ENCODE data around the gene HAPLN3. TPM values are rescaled to one million over a fixed set of nuclear protein-coding genes. Genes with fewer than 3 reads are reported as not detected.

HAPLN3 gene
- total RNA-seq, 1 donor from 2014 or later = 5.2 TPM

DNA sequence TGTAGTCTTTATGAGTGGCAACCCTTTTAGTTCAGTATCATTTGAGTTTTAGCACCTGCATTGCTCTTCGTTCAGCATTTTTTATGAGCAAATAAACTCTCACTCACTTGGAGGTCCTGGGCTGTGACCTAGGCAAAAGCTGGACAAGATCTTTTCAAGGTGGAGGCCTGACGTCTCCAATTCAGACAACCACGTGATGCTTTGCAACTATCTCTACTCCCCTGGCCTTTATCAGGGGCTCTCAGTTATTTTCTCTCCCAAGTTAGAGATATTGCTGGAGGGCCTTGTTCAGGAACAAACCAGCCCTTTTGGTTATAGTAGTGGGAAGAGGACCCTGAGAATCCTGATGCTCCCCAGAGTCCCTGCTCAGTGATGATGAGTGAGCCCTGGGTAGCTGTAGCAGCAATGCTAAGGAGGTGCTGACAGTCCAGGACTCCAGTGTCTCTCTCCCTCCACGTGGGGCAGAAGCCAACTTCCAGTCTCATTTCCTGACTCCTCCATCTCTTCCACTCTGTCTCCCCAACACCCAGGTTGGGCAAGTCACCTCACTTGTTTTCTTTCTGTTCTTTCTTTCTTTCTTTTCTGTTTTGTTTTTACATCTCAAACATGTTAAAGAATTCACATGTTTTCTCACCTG, 30.4 kb downstream of the HAPLN3 start:
- no peak for DNase-seq (ENCODE audit: low spot score)

DNA sequence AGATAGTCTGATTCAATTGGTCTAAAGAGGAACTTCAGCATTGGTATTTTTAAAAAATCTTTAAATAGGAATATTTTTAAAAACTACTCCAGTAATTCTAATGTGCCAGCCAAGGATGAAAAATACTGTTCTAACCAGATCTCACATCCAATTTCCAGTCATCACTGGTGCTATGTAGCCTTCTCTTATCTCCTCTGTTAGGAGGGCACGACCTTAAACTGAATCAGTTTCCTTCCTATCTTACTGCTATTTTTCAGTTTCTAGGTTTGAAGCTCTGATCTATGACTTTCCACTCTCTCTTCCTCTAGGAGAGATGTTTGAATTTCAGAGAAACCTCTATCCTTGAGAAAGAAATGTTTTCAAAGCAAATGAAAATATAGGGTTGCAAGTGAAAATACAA, 31.9 kb downstream of the HAPLN3 start:
- DNase-seq (ENCODE audit: low spot score) = no peak

DNA sequence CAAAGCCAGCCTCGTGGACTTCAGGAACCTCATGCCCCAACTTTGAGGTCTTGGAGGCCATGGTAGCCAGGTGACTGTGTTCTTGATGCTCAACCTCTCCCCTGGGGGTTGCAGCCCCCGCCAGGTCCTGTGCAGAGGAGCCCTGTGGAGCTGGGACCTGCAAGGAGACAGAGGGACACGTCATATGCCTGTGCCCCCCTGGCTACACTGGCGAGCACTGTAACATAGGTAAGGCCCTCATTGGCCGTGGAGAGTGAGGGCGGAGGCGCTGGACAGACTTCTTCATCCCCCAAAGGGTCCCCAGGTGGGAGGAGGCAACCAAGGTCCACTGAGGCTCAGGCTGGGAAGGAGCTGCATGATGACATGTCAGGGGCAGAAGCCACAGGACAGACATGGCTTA, 35.1 kb downstream of the HAPLN3 start:
- no peak for DNase-seq (ENCODE audit: low spot score)

DNA sequence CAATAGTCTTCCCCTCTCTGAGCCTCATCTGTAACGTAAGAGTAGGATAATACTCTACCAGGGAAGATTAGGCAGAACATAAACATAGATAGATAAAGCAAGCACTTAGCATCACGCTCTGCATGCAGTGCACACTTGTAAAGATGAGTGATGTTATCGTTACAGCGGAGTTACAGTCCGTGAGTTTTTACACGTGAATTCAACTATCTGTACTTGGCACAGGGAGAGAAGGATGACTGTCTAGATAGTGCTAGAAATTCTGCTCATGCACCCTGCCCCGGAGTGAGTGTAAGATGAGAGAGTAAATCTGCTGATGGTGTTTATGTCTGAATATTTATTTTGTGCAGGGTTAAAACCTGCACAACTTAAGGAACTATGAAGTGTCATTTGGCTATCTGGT, 35.8 kb downstream of the HAPLN3 start:
- DNase-seq (ENCODE audit: low spot score) = no peak

DNA sequence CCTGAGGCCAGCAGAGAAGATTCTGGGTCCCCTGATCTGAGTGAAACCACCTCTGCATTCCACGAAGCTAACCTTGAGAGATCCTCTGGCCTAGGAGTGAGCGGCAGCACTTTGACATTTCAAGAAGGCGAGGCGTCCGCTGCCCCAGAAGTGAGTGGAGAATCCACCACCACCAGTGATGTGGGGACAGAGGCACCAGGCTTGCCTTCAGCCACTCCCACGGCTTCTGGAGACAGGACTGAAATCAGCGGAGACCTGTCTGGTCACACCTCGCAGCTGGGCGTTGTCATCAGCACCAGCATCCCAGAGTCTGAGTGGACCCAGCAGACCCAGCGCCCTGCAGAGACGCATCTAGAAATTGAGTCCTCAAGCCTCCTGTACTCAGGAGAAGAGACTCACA, 36.4 kb downstream of the HAPLN3 start:
- no peak for DNase-seq (ENCODE audit: low spot score)

DNA sequence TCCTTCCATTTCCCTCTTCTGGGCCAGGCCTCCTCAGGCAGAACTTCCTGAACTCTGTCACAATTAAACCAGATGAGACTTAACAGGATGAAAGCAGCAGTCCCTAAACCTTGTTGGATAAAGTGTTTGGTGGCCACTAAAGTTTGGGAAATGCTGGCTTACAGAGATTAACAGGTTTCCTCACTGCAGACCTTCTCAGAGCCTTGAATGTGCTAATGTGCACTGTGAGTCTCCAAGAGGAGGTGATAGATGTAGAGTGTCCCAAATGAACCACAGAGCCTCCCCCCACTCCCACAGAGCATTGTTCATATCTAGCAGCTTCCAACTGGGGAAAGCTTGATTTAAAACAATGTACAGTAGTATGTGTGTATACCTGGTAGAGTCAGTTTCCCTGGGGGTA, 42.9 kb downstream of the HAPLN3 start:
- DNase-seq (ENCODE audit: low spot score) = no peak

DNA sequence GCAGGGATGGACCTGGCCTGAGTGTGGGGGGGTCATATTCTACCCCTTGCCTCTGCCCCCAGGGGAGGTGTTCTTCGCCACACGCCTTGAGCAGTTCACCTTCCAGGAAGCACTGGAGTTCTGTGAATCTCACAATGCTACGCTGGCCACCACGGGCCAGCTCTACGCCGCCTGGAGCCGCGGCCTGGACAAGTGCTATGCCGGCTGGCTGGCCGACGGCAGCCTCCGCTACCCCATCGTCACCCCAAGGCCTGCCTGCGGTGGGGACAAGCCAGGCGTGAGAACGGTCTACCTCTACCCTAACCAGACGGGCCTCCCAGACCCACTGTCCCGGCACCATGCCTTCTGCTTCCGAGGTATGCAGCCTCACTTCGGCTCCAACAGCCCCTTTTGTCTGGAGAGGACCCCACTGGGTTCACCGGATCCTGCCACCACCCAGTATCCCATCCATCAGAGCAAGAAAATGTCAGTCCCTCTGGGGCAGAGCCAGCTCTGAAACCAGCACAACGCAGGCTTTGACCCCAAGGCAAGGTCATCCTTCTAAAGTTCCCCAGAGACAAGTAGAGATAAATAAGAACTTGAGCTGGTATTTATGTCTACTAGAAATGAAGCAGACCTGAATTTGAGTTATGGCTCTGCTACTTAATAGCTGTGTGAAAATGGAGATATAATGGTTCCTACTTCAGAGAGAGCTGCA, 45.8 kb downstream of the HAPLN3 start:
- DNase-seq (ENCODE audit: low spot score) = no peak

DNA sequence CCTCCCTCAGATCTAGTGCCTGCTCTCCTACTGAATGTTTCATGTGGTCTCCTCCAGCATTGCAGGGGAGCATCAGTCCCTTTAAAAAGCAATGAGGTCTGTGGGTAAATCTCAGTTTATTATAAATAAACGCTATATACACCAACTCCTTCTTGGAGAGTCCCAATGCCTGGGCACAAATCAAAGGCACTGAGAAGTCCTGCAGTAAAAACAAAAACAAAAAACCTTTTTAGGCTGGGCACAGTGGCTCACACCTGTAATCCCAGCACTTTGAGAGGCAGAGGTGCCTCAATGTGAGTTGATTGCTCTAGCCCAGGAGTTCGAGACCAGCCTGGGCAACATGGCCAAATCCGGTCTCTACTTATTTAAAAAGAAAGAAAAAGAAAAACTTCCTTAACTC, 47.1 kb downstream of the HAPLN3 start:
- DNase-seq (ENCODE audit: low spot score) = no peak

DNA sequence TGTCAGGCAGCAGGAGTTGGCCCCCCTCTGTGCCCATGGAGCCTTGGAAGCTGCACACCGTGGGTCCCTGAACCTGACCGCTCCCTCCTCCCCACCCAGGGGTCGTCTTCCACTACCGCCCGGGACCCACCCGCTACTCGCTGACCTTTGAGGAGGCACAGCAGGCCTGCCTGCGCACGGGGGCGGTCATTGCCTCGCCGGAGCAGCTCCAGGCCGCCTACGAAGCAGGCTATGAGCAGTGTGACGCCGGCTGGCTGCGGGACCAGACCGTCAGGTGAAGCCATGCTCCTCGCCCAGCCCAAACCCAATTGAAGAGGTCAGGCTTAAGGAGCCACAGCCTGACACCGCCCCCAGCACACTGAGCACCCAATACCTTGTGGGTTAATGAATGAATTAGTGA, 48.2 kb downstream of the HAPLN3 start:
- DNase-seq (ENCODE audit: low spot score) = no peak

DNA sequence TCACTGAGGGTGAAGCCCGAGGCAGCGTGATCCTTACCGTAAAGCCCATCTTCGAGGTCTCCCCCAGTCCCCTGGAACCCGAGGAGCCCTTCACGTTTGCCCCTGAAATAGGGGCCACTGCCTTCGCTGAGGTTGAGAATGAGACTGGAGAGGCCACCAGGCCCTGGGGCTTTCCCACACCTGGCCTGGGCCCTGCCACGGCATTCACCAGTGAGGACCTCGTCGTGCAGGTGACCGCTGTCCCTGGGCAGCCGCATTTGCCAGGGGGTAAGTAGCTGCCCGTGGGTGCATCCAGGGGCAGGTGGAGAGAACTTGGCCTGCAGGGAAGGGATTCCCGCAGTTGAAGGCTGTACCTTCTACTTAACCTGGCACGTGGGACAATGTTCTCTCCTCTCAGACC, 49.7 kb downstream of the HAPLN3 start:
- DNase-seq (ENCODE audit: low spot score) = no peak

DNA sequence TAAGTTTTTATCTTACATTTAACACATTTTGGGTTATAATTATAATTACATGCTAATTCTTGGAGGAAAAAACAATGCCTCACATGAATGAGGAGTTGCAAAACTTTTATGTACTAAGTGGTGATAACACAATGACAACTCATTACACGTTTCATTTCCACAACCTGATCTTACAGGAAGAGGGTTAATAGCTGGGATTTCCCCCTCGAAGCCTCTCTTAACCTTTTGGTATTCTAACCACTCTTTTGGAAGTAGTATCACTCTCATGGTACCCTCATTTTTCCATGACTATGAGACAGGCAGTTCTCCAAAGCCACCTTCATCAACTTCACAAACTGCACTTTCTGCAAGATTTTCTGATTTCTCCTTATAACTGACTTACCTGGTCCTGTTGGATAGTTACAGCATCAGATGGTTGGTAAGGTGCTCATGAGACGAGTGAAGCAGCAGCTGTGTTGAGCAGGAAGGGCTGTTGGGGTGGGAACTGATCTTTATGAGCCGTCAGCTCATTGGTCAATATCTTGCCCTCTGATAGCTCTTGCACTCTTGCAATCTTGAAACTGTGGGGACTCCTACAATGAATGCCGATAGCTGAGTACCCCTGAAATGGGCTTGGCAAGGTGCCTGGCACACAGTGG, 50.5 kb downstream of the HAPLN3 start:
- no peak for DNase-seq (ENCODE audit: low spot score)

DNA sequence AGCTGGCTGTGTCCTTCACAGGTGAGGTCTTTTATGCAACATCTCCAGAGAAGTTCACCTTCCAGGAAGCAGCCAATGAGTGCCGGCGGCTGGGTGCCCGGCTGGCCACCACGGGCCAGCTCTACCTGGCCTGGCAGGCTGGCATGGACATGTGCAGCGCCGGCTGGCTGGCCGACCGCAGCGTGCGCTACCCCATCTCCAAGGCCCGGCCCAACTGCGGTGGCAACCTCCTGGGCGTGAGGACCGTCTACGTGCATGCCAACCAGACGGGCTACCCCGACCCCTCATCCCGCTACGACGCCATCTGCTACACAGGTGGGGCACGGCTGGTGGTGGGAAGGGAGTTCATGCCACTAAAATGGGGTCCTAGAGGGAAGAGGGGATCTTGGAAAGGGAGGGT, 52.0 kb downstream of the HAPLN3 start:
- no peak for DNase-seq (ENCODE audit: low spot score)

DNA sequence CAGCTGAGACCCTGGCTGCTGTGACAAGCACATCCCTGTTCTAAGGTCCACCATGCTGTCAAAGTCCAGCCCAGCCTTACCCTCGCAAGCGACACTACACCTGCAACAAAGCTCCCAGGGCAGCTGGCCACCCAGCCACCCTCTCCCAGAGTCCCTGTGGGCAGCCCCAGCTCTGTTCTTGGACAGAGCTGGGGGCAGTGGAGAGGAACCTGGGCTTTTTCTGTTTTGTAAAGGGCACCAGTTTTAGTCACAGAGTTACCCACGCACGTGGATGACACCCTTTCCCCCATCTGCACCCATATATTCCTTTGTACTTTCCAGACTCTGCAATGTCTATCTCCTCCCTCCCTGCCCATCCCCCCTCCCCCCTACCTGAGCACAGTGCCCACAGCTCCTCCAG, 53.2 kb downstream of the HAPLN3 start:
- DNase-seq (ENCODE audit: low spot score) = no peak

DNA sequence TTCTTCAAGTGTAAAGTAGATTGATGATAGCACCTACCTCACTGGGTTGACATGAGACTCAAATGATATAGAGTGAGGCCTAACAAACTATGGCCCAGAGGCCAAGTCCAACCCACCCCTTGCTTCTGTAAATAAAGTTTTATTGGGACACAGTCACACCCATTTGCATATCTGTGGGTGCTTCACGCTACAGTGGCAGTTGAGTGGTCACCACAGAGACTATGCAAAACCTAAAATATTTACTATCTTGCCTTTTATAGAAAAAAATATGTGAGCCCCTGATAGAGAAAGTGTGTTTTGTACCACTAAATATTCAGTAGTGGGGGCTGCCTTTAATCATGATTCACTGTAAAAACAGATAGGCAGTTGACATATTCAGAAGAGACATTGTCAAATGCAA, 54.1 kb downstream of the HAPLN3 start:
- no peak for DNase-seq (ENCODE audit: low spot score)

DNA sequence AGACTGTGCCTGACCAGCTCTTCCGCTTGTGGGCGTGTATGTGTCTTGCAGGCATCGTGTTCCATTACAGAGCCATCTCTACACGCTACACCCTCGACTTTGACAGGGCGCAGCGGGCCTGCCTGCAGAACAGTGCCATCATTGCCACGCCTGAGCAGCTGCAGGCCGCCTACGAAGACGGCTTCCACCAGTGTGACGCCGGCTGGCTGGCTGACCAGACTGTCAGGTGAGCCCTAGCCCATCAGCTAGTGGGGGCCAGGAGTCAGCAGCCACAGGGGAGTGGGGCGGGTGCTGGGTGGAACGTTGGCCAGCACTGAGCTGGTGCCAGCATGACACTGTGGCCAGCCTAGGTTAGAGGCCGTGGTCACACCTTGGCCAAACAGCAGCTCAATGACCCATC, 55.4 kb downstream of the HAPLN3 start:
- DNase-seq (ENCODE audit: low spot score) = no peak

DNA sequence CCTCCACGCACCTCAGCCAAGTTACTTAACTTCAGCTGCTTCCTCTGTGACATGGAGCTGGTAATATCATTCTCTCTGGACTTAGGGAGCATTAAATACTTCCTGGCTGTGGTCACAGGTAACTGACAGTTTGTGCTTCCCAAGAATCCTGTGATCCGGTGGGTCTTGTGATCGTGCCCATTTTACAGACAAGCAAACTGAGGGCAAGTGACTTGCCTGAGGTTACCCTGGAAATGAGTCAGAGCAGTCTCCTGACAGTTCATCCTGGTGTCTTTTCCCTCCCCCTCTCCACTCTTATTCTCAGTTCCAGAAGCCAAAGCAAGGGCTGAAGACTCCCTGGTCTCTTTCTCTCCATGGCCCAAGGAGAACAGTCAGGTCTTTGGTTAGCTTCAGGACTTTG, 56.2 kb downstream of the HAPLN3 start:
- DNase-seq (ENCODE audit: low spot score) = no peak

DNA sequence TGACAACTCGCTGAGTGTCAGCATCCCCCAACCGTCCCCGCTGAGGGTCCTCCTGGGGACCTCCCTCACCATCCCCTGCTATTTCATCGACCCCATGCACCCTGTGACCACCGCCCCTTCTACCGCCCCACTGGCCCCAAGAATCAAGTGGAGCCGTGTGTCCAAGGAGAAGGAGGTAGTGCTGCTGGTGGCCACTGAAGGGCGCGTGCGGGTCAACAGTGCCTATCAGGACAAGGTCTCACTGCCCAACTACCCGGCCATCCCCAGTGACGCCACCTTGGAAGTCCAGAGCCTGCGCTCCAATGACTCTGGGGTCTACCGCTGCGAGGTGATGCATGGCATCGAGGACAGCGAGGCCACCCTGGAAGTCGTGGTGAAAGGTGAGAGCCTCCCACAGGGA, 56.7 kb downstream of the HAPLN3 start:
- no peak for DNase-seq (ENCODE audit: low spot score)

DNA sequence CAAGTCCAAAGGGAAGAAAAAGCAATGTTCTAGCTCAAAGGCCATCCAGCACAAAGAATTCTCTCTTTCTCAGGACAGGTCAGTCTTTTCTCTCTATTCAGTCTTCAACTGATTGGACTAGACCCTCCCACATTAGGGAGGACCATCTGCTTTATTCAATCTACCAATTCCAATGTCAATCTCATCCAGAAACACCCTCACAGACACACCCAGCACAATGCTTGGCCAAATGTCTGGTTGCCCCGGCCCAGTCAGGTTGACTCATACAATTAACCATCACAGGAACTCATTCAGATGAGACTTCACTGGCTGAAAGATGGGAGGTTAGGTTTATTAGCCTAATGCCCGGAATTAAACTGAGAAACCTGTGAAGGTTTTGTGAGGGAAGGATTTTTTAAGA, 59.7 kb downstream of the HAPLN3 start:
- no peak for DNase-seq (ENCODE audit: low spot score)

DNA sequence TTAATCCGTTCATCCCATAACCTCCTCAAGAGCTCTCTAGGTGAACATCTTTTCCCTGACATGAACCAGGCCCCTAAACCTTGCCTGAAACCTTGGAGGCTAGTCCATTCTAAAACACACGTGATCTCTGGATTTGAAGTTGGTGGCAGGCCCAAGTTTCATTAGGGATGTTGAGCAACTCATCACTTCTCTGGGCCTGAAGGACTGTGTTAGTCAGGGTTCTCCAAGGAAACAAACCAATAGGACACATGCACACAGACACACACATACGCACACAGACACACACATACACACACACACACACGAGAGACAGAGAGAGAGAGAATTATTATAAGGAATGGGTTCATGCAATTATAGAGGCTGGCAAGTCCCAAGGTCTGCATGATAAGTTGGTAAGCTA, 60.2 kb downstream of the HAPLN3 start:
- DNase-seq (ENCODE audit: low spot score) = no peak

DNA sequence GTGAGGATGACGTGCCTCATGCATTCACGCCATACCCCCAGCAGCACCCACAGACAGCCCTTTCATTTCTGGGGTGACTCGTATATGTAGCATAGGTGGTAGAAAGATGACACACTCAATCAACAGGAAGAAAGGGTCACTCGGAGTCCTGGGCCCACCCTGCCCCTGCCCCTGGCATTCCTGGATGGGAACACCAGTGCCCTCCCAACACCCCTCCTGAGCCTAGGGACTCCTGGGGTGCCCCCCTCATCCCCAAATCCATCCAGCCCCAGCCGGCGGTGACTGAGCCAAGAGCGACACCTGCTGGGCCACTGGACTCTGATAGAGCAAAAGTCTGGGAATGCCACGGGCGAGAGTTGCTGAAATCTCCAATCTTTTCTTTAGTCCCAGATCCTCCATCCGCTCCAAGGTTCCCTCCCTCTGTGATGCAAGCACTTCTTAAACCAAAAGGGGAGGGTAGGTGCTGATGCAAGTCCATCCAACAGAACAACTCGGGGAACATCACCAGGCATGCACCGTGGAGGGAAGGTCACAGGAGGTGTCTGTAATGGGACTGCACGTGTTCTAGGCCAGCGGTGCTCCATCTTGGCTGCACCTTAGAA, 61.0 kb downstream of the HAPLN3 start:
- no peak for DNase-seq (ENCODE audit: low spot score)

DNA sequence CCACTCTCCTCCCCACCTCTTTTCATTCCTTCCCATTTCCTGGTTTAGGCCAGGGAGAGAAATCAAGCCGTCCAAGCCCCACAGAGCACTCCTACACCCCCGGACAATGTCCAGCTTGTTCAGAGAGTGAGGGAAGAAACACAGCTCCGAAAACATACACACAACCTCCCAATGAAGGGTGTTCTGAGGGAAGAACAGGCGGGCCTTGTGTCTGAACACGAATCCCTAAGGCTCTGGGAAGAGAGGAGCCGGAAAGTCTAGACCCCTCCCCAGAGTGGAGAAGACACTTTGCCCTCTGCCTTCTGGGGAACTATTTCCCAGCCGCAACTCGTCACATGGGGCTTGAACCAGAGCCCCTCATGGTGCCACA, 61.6 kb downstream of the HAPLN3 start:
- DNase-seq (ENCODE audit: low spot score) = no peak
